Lung (tissue), 12 donors: ENCODE measurements around the gene PIAS1. TPM values are rescaled to one million over a fixed set of nuclear protein-coding genes. Genes with fewer than 3 reads are reported as not detected.

Experiments
- ATAC-seq: fragments of 200-7000 bp; cut with Tn5 transposase; one replicate; pipeline ENCODE4 v1.9.1; 2020; ENCODE audit warnings: moderate number of reproducible peaks; ENCODE audit not compliant: insufficient read depth, low FRiP score
- DNase-seq, 3 donors: peaks; one replicate each; pipeline ENCODE4 v3.0.0-alpha.2; 2013 to 2017
- H3K27ac ChIP-seq, 2 donors: one replicate each; pipeline ENCODE4 v1.5.1; 2013; ENCODE audit warnings: mild to moderate bottlenecking in 2 of 2, moderate library complexity in 2 of 2, control low read depth in 1 of 2, inconsistent platforms in 1 of 2, low read depth in 1 of 2, low read length in 1 of 2
- H3K27me3 ChIP-seq, 3 donors: one replicate each; pipeline ENCODE4 v1.5.1; 2013; ENCODE audit warnings: low read length in 2 of 3; ENCODE audit not compliant: control insufficient read depth in 3 of 3, insufficient read depth in 3 of 3
- H3K36me3 ChIP-seq, 4 donors: one replicate each; pipeline ENCODE4 v1.5.1; 2013; ENCODE audit warnings: low read length in 4 of 4, mild to moderate bottlenecking in 1 of 4, moderate library complexity in 1 of 4; ENCODE audit not compliant: control insufficient read depth in 4 of 4, insufficient read depth in 4 of 4
- H3K4me1 ChIP-seq, 5 donors: one replicate each; pipeline ENCODE4 v1.5.1; 2013; ENCODE audit warnings: low read length in 5 of 5, mild to moderate bottlenecking in 2 of 5, moderate library complexity in 1 of 5; ENCODE audit not compliant: control insufficient read depth in 5 of 5, insufficient read depth in 5 of 5
- H3K4me3 ChIP-seq: one replicate; pipeline ENCODE4 v1.5.1; 2013; ENCODE audit warnings: mild to moderate bottlenecking, control low read depth, moderate library complexity
- H3K9ac ChIP-seq, 2 donors: one replicate each; pipeline ENCODE4 v1.5.1; 2013; ENCODE audit warnings: low read length in 2 of 2, control low read depth in 1 of 2; ENCODE audit not compliant: insufficient read depth in 1 of 2
- H3K9me3 ChIP-seq, 4 donors: one replicate each; pipeline ENCODE4 v1.5.1; 2013; ENCODE audit warnings: low read length in 3 of 4, mild to moderate bottlenecking in 1 of 4, moderate library complexity in 1 of 4; ENCODE audit not compliant: control insufficient read depth in 4 of 4, insufficient read depth in 3 of 4
- WGBS, 2 donors: extraction: QIAGEN DNeasy Blood & Tissue Kit; methylation state at CpG; one replicate each; pipeline ENCODE4 v1.1.7; 2013; 5-methylcytosine and 5-hydroxymethylcytosine counted together
- polyA plus RNA-seq, 2 donors: library from polyadenylated mRNA; stranded (reverse); fragments of 200-250 nt; gene quantifications; one replicate each; pipeline ENCODE4 v1.2.1, GENCODE V29; 2013
- total RNA-seq, 2 donors: library from RNA; depleted of rRNA in 1 of 2; stranded (reverse); fragments of >200 nt in 1 of 2; gene quantifications; one replicate each; pipeline ENCODE4 v1.2.1, GENCODE V29; 2014 to 2021
- TF ChIP-seq, protein P1 (sequence below): IDR thresholded peaks from 2 replicates; pipeline ENCODE4 v1.5.1; 2012; ENCODE audit warnings: mild to moderate bottlenecking; ENCODE audit errors: control extremely low read depth, extremely low read depth
- donor health status: control.
- donor health status: control.
- donor health status: Bipolar disorder and iron deficiency.
- donor health status: healthy.
- donor health status: DM: yes; HTN: yes; CAD: no.

Gene PIAS1
- total and polyA plus RNA-seq, 4 donors, result 14.6 to 157 (median 30.4) TPM

DNA sequence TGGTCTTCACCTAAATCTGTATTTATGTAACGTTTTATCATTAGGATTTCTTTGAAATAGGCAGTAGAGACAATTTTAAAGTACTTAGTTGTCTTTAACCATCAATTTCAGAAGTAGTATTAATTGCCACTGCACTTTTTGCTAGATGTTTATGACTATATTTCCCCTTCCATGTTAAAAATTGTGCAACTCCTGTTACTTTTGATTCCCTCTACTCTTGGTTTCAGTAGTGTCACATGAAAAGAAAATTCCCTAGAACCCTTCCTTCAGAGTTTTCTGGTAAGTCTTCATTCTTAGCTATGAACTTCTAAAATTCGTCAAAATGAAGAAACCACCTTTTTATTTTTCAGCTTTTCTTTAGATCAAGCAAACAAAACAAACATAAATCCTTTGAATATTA, 7.1 kb downstream of the PIAS1 start:
- WGBS, 2 donors, result 79 to 84% methylated on average over 2 of the region's 2 CpGs
- H3K36me3 ChIP-seq, result peaks cover 0 to 2% (median 0%) of the 10 kb centered on the region in 4 donors
- H3K9me3 ChIP-seq, result no peaks in the 10 kb centered on the region
- TF ChIP-seq, protein P1, sequence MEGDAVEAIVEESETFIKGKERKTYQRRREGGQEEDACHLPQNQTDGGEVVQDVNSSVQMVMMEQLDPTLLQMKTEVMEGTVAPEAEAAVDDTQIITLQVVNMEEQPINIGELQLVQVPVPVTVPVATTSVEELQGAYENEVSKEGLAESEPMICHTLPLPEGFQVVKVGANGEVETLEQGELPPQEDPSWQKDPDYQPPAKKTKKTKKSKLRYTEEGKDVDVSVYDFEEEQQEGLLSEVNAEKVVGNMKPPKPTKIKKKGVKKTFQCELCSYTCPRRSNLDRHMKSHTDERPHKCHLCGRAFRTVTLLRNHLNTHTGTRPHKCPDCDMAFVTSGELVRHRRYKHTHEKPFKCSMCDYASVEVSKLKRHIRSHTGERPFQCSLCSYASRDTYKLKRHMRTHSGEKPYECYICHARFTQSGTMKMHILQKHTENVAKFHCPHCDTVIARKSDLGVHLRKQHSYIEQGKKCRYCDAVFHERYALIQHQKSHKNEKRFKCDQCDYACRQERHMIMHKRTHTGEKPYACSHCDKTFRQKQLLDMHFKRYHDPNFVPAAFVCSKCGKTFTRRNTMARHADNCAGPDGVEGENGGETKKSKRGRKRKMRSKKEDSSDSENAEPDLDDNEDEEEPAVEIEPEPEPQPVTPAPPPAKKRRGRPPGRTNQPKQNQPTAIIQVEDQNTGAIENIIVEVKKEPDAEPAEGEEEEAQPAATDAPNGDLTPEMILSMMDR, result no peak
- DNase-seq, result no peak
- ATAC-seq, result no peak
- H3K4me3 ChIP-seq, result no peak overlapping the region
- H3K27ac ChIP-seq, result no peak overlapping the region
- H3K9ac ChIP-seq, result no peak overlapping the region
- no peaks in the 10 kb centered on the region for H3K27me3 ChIP-seq
- peaks cover 0 to 21% (median 7%) of the 10 kb centered on the region in 5 donors for H3K4me1 ChIP-seq

DNA sequence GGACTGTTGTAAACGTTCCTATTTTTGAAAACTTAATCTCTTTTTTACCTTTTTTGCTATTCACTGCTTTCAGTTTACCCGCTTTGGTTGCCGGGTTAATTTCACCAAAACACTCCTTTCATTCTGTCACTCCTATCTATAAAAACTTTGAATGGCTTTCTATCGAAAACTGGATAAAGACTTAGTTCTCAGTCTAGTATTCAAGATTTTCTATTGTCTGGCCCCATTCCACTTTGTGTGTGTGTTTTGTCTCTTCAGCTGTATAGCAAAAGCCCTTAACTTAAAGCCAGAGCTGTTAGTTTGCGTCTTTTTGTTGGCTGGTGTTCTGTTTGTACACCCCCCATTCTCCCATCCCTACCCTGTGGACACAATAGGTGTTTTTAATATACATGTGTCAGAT, 7.5 kb downstream of the PIAS1 start:
- H3K9me3 ChIP-seq, result no peaks in the 10 kb centered on the region
- H3K27ac ChIP-seq, result no peak overlapping the region
- TF ChIP-seq, protein P1, result no peak
- H3K4me1 ChIP-seq, result peaks cover 0 to 17% (median 6%) of the 10 kb centered on the region in 5 donors
- no peak for DNase-seq
- H3K9ac ChIP-seq, result no peak overlapping the region
- no peak for ATAC-seq
- no peaks in the 10 kb centered on the region for H3K27me3 ChIP-seq
- H3K4me3 ChIP-seq, result no peak overlapping the region
- 84 to 86% methylated on average over 5 of the region's 5 CpGs for WGBS, 2 donors
- peaks cover 0 to 2% (median 0%) of the 10 kb centered on the region in 4 donors for H3K36me3 ChIP-seq

GRCh38 chr15:68062214-68062613, 8.1 kb downstream of the PIAS1 start:
- H3K4me1 ChIP-seq, result peaks cover 0 to 11% (median 5%) of the 10 kb centered on the region in 5 donors
- ATAC-seq (no peak), DNase-seq (no peak)
- TF ChIP-seq, protein P1, result no peak
- WGBS, 2 donors, result 51 to 52% methylated on average over 3 of the region's 3 CpGs
- H3K9me3 ChIP-seq, result no peaks in the 10 kb centered on the region
- no peak overlapping the region for H3K27ac ChIP-seq
- no peak overlapping the region for H3K9ac ChIP-seq
- H3K36me3 ChIP-seq, result peaks cover 0 to 2% (median 0%) of the 10 kb centered on the region in 4 donors
- H3K4me3 ChIP-seq, result no peak overlapping the region
- no peaks in the 10 kb centered on the region for H3K27me3 ChIP-seq

GRCh38 chr15:68062946-68063465, 8.9 kb downstream of the PIAS1 start:
- Histone ChIP-seq H3K9ac (no peak overlapping the region), H3K4me1 (peaks cover 0 to 7% (median 5%) of the 10 kb centered on the region in 5 donors), H3K27me3 (no peaks in the 10 kb centered on the region), H3K27ac (no peak overlapping the region), H3K36me3 (peaks cover 0 to 2% (median under 1%) of the 10 kb centered on the region in 4 donors), H3K9me3 (no peaks in the 10 kb centered on the region), H3K4me3 (no peak overlapping the region)
- no peak for DNase-seq
- TF ChIP-seq, protein P1, result no peak
- no peak for ATAC-seq
